ENCODE data around the gene SLX1A. TPM values are rescaled to one million over a fixed set of nuclear protein-coding genes. Genes with fewer than 3 reads are reported as not detected.

SLX1A gene
- total RNA-seq, 1 donor from 2014 or later: 48.9 TPM

DNA sequence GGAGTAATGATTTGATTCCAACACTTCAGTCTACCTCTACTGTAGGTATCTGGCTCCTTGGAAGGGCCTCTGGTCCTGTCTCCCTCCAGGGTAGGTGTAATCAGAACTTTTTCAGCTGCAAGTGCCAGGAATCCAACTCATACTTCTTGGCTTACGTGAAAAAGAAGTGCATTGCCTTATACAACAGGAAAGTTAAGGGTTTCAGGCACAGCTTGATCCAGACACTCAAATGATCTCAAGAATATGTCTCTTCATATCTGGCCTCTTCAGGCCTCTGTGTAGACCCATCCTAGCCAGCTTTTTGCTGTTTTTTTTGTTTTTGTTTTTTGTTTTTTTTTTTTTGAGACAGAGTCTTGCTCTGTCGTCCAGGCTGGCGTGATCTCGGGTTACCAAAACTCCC lies 14.5 kb upstream of the SLX1A start:
- no peaks in the 10 kb centered on the region for H3K36me3 ChIP-seq
- TF ChIP-seq POLR2A (IDR thresholded peaks at IDR 0.05) (no peak), POLR2AphosphoS5 (IDR thresholded peaks at IDR 0.05; ENCODE audit: insufficient read depth in 1 of 2, low read depth in 1 of 2) (no peak)
- TF ChIP-seq, protein P1, sequence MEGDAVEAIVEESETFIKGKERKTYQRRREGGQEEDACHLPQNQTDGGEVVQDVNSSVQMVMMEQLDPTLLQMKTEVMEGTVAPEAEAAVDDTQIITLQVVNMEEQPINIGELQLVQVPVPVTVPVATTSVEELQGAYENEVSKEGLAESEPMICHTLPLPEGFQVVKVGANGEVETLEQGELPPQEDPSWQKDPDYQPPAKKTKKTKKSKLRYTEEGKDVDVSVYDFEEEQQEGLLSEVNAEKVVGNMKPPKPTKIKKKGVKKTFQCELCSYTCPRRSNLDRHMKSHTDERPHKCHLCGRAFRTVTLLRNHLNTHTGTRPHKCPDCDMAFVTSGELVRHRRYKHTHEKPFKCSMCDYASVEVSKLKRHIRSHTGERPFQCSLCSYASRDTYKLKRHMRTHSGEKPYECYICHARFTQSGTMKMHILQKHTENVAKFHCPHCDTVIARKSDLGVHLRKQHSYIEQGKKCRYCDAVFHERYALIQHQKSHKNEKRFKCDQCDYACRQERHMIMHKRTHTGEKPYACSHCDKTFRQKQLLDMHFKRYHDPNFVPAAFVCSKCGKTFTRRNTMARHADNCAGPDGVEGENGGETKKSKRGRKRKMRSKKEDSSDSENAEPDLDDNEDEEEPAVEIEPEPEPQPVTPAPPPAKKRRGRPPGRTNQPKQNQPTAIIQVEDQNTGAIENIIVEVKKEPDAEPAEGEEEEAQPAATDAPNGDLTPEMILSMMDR (IDR thresholded peaks at IDR 0.05): no peak
- DNase-seq (ENCODE audit: extremely low spot score in 2 of 2): no peak
- H3K27me3 ChIP-seq: no peaks in the 10 kb centered on the region
- intact Hi-C loops (cut with DNase I): no loop called here
- no peak overlapping the region for H3K4me3 ChIP-seq
- no peaks in the 10 kb centered on the region for H3K9me3 ChIP-seq
- no peak overlapping the region for H3K27ac ChIP-seq
- H3K4me1 ChIP-seq: peaks cover 11% of the 10 kb centered on the region

DNA sequence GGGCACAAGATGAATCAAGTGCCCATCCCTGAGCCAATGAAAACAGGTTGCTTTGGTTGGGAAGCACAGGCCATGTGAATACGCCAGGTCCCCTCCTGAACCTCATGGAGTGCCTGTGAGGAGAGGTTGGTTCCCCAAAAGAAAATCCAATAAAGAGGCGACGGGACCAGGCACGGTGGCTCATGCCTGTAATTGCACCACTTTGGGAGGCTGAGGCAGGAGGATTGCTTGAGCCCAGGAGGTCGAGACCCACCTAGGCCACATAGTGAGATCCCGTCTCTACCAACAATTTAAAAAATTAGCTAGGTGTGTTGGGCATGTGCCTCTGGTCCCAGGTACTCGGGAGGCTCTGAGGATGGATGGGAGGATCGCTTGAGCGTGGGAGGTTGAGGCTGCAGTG lies 13.7 kb upstream of the SLX1A start:
- Histone ChIP-seq H3K36me3 (no peaks in the 10 kb centered on the region), H3K4me3 (no peak overlapping the region), H3K9me3 (no peaks in the 10 kb centered on the region), H3K27me3 (no peaks in the 10 kb centered on the region), H3K4me1 (peaks cover 15% of the 10 kb centered on the region), H3K27ac (no peak overlapping the region)
- DNase-seq (ENCODE audit: extremely low spot score in 2 of 2): no peak
- TF ChIP-seq POLR2AphosphoS5 (IDR thresholded peaks at IDR 0.05; ENCODE audit: insufficient read depth in 1 of 2, low read depth in 1 of 2): no peak
- no peak for TF ChIP-seq POLR2A (IDR thresholded peaks at IDR 0.05)
- TF ChIP-seq, protein P1 (IDR thresholded peaks at IDR 0.05): no peak
- intact Hi-C loops (cut with DNase I): no loop called here

- no peak overlapping the region for H3K4me3 ChIP-seq
- no peak for DNase-seq (ENCODE audit: extremely low spot score in 2 of 2)
- H3K4me1 ChIP-seq: peaks cover 15% of the 10 kb centered on the region
- intact Hi-C loops (cut with DNase I): no loop called here
- no peaks in the 10 kb centered on the region for H3K27me3 ChIP-seq
- TF ChIP-seq POLR2AphosphoS5 (IDR thresholded peaks at IDR 0.05; ENCODE audit: insufficient read depth in 1 of 2, low read depth in 1 of 2) (no peak), POLR2A (IDR thresholded peaks at IDR 0.05) (no peak)
- TF ChIP-seq, protein P1 (IDR thresholded peaks at IDR 0.05): no peak
- H3K36me3 ChIP-seq: no peaks in the 10 kb centered on the region
- H3K9me3 ChIP-seq: no peaks in the 10 kb centered on the region
- H3K27ac ChIP-seq: no peak overlapping the region
Observed at GRCh38 chr16:30180741-30181140, 12.9 kb upstream of the SLX1A start.

- peak in 1 of 2 donors; percentile 86 for DNase-seq (ENCODE audit: extremely low spot score in 2 of 2)
- Histone ChIP-seq H3K27ac (peak within 1 kb of the TSS; percentile 87), H3K4me3 (peak within 1 kb of the TSS; percentile 51 to 68), H3K36me3 (no peaks in the 10 kb centered on the region), H3K27me3 (no peaks in the 10 kb centered on the region), H3K9me3 (no peaks in the 10 kb centered on the region), H3K4me1 (peaks cover 15% of the 10 kb centered on the region)
- peak in 1 of 2 donors; percentile 50 for TF ChIP-seq POLR2A (IDR thresholded peaks at IDR 0.05)
- peak in 1 of 2 donors; percentile 36 for TF ChIP-seq POLR2AphosphoS5 (IDR thresholded peaks at IDR 0.05; ENCODE audit: insufficient read depth in 1 of 2, low read depth in 1 of 2)
- TF ChIP-seq, protein P1 (IDR thresholded peaks at IDR 0.05): no peak
- intact Hi-C loops (cut with DNase I): no loop called here
Observed at GRCh38 chr16:30183233-30184095, 10.2 kb upstream of the SLX1A start, which contains the start of gene CORO1A. TSS of gene CORO1A (plus strand) at chr16:30183602. CDS start at chr16:30185210, 1,608 bp downstream.

All from vagina (tissue), 2 donors.